H9 (cell line): ENCODE data around the gene LINGO3. TPM values are rescaled to one million over a fixed set of nuclear protein-coding genes. Genes with fewer than 3 reads are reported as not detected.

ENCODE experiments used
- DNase-seq: peaks from one replicate; pipeline ENCODE4 v3.0.0-alpha.2; 2017
- H2AFZ ChIP-seq: one replicate; pipeline ENCODE4 v1.6.1; 2013; ENCODE audit warnings: mild to moderate bottlenecking, low read length, control low read depth, moderate library complexity
- H2AK5ac ChIP-seq: 2 replicates; pipeline ENCODE4 v1.6.1; 2013; ENCODE audit warnings: low read length, control low read depth, mixed read lengths; ENCODE audit not compliant: insufficient read length
- H2BK120ac ChIP-seq: one replicate; pipeline ENCODE4 v1.6.1; 2013; ENCODE audit warnings: low read depth, mild to moderate bottlenecking, low read length, control low read depth, inconsistent platforms; ENCODE audit not compliant: poor library complexity, severe bottlenecking
- H2BK12ac ChIP-seq: 2 replicates; pipeline ENCODE4 v1.6.1; 2013; ENCODE audit warnings: low read length, control low read depth, mixed read lengths, low read depth; ENCODE audit not compliant: insufficient read length
- H2BK15ac ChIP-seq: 2 replicates; pipeline ENCODE4 v1.6.1; 2013; ENCODE audit warnings: low read depth, low read length, control low read depth
- H2BK20ac ChIP-seq: one replicate; pipeline ENCODE4 v1.6.1; 2013; ENCODE audit warnings: low read depth, mild to moderate bottlenecking, low read length, control low read depth, inconsistent platforms; ENCODE audit not compliant: poor library complexity, severe bottlenecking
- H2BK5ac ChIP-seq: 2 replicates; pipeline ENCODE4 v1.6.1; 2013; ENCODE audit warnings: low read length, control low read depth, mixed read lengths; ENCODE audit not compliant: insufficient read length
- H3K14ac ChIP-seq: 2 replicates; pipeline ENCODE4 v1.6.1; 2013; ENCODE audit warnings: low read length, control low read depth; ENCODE audit not compliant: insufficient read depth
- H3K18ac ChIP-seq: 2 replicates; pipeline ENCODE4 v1.6.1; 2013; ENCODE audit warnings: low read depth, mild to moderate bottlenecking, mixed read lengths, low read length, control low read depth; ENCODE audit not compliant: insufficient read length
- H3K23ac ChIP-seq: 2 replicates; pipeline ENCODE4 v1.6.1; 2013; ENCODE audit warnings: low read length, control low read depth, mixed read lengths, low read depth; ENCODE audit not compliant: insufficient read length
- H3K23me2 ChIP-seq: 2 replicates; pipeline ENCODE4 v1.6.1; 2013; ENCODE audit warnings: low read depth, mild to moderate bottlenecking, mixed read lengths, low read length, control low read depth; ENCODE audit not compliant: insufficient read length, poor library complexity, severe bottlenecking
- H3K27ac ChIP-seq: 2 replicates; pipeline ENCODE4 v1.5.1; 2013; ENCODE audit warnings: low read length, control low read depth, mixed read lengths, low read depth; ENCODE audit not compliant: insufficient read length
- H3K27me3 ChIP-seq: 2 replicates; pipeline ENCODE4 v1.6.1; 2013; ENCODE audit warnings: low read length, control low read depth, inconsistent platforms; ENCODE audit not compliant: insufficient read depth
- H3K4ac ChIP-seq: 2 replicates; pipeline ENCODE4 v1.6.1; 2013; ENCODE audit warnings: low read depth, mild to moderate bottlenecking, control low read depth, inconsistent platforms, low read length, moderate library complexity
- H3K4me1 ChIP-seq: 2 replicates; pipeline ENCODE4 v1.6.1; 2013; ENCODE audit warnings: low read length, control low read depth, inconsistent platforms; ENCODE audit not compliant: insufficient read depth
- H3K4me2 ChIP-seq: 2 replicates; pipeline ENCODE4 v1.6.1; 2013; ENCODE audit warnings: low read length, control low read depth, mixed read lengths; ENCODE audit not compliant: insufficient read length, insufficient read depth
- H3K56ac ChIP-seq: 2 replicates; pipeline ENCODE4 v1.6.1; 2013; ENCODE audit warnings: low read depth, mild to moderate bottlenecking, mixed read lengths, low read length, control low read depth; ENCODE audit not compliant: insufficient read length
- H3K79me1 ChIP-seq: 2 replicates; pipeline ENCODE4 v1.6.1; 2013; ENCODE audit warnings: low read depth, mild to moderate bottlenecking, moderate library complexity, low read length, control low read depth, inconsistent platforms; ENCODE audit not compliant: insufficient read depth, poor library complexity, severe bottlenecking
- H3K79me2 ChIP-seq: 2 replicates; pipeline ENCODE4 v1.6.1; 2013; ENCODE audit warnings: low read length, control low read depth, inconsistent platforms; ENCODE audit not compliant: insufficient read depth
- H3K9ac ChIP-seq: 2 replicates; pipeline ENCODE4 v1.6.1; 2013; ENCODE audit warnings: low read length, control low read depth, mixed read lengths; ENCODE audit not compliant: insufficient read length; ENCODE audit errors: extremely low read depth
- H3K9me3 ChIP-seq: one replicate; pipeline ENCODE4 v1.6.1; 2013; ENCODE audit warnings: low read depth, low read length, inconsistent platforms; ENCODE audit not compliant: control insufficient read depth
- H3T11ph ChIP-seq: one replicate; pipeline ENCODE4 v1.6.1; 2013; ENCODE audit warnings: mild to moderate bottlenecking, low read length, control low read depth, inconsistent platforms
- H4K20me1 ChIP-seq: one replicate; pipeline ENCODE4 v1.6.1; 2013; ENCODE audit not compliant: control insufficient read depth, insufficient read length, insufficient read depth
- H4K5ac ChIP-seq: 2 replicates; pipeline ENCODE4 v1.6.1; 2013; ENCODE audit warnings: low read depth, mild to moderate bottlenecking, mixed read lengths, low read length, control low read depth; ENCODE audit not compliant: insufficient read length
- H4K8ac ChIP-seq: replicated peaks from 2 replicates; pipeline ENCODE4 v1.6.1; 2013; ENCODE audit warnings: low read length, control low read depth, mixed read lengths, low read depth; ENCODE audit not compliant: insufficient read length
- H4K91ac ChIP-seq: 2 replicates; pipeline ENCODE4 v1.6.1; 2013; ENCODE audit warnings: low read depth, mild to moderate bottlenecking, moderate library complexity, mixed read lengths, low read length, control low read depth; ENCODE audit not compliant: insufficient read length
- H3K27ac Mint-ChIP-seq, 3 experiments: 2 replicates in 2 of 3; 3 replicates in 1 of 3; pipeline ENCODE4 v1.8.0; 2020 to 2021; ENCODE audit warnings: mixed read lengths in 3 of 3, mild to moderate bottlenecking in 1 of 3, moderate library complexity in 1 of 3
- H3K27me3 Mint-ChIP-seq: 2 replicates; pipeline ENCODE4 v1.8.0; 2021; ENCODE audit warnings: low read depth, mild to moderate bottlenecking, moderate library complexity, mixed read lengths
- H3K36me3 Mint-ChIP-seq, 3 experiments: 2 replicates in 2 of 3; 3 replicates in 1 of 3; pipeline ENCODE4 v1.8.0; 2020 to 2021; ENCODE audit warnings: low read depth in 3 of 3, mixed read lengths in 3 of 3; ENCODE audit not compliant: insufficient read depth in 1 of 3
- H3K4me1 Mint-ChIP-seq, 2 experiments: 2 replicates each; pipeline ENCODE4 v1.8.0; 2020; ENCODE audit warnings: mixed read lengths in 2 of 2
- H3K4me3 Mint-ChIP-seq, 2 experiments: 2 replicates in 1 of 2; 3 replicates in 1 of 2; pipeline ENCODE4 v1.8.0; 2020 to 2021; ENCODE audit warnings: mild to moderate bottlenecking in 2 of 2, mixed read lengths in 2 of 2, moderate library complexity in 1 of 2
- H3K9me3 Mint-ChIP-seq, 2 experiments: 2 replicates in 1 of 2; 3 replicates in 1 of 2; pipeline ENCODE4 v1.8.0; 2020; ENCODE audit warnings: mild to moderate bottlenecking in 2 of 2, mixed read lengths in 2 of 2, moderate library complexity in 1 of 2
- WGBS: extraction: QIAGEN DNeasy Blood & Tissue Kit; methylation state at CpG from one replicate; pipeline ENCODE4 v1.1.7; 2013; ENCODE audit warnings: missing lambda C conversion rate, low lambda C conversion rate, mixed read lengths; ENCODE audit not compliant: insufficient read length; ENCODE audit errors: extremely low coverage; 5-methylcytosine and 5-hydroxymethylcytosine counted together
- total RNA-seq: library from RNA; stranded (reverse); gene quantifications from 2 replicates; pipeline ENCODE4 v1.2.1, GENCODE V29; 2021
- TF ChIP-seq, protein P1 (sequence below): fragments of 200-600 bp; sonication (generic); conservative IDR thresholded peaks from 3 replicates; pipeline ENCODE4 v1.8.0; 2021; ENCODE audit warnings: antibody characterized with exemption, mild to moderate bottlenecking

The LINGO3 gene
- total RNA-seq, 1 experiment from 2014 or later = 0.28 TPM

DNA sequence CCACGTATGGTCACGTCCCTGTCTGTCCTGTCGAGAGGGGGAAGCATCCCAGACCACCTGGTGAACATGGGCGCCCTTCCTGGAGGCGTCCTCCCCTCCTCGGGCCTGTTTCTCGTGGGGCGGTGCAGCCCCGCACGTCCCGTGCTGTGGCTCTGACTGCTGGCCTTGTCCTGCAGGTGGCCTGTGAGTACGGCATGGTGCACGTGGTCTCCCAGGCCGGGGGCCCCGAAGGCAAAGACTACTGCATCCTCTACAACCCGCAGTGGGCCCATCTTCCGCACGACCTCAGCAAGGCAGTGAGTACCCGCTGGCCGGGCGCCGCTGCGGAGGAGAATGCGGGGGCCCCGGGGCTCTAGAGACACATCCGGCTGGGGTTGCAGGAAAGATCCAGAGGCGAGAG lies 26.5 kb upstream of the LINGO3 start:
- Histone ChIP-seq H3K79me2 (peaks cover 7% of the 10 kb centered on the region; the same call in 1 of the 2 replicates), H2BK20ac (no peak overlapping the region), H4K91ac (no peak overlapping the region), H3K23me2 (peaks cover 3% of the 10 kb centered on the region), H2AK5ac (no peak overlapping the region), H2BK15ac (no peak overlapping the region), H3K9ac (no peak overlapping the region), H3K79me1 (peaks cover 2% of the 10 kb centered on the region), H3K56ac (no peak overlapping the region), H3K14ac (no peak overlapping the region; the same call in 1 of the 2 replicates), H3T11ph (no peak overlapping the region), H3K9me3 (no peaks in the 10 kb centered on the region), H2BK5ac (no peak overlapping the region), H3K27me3 (no peaks in the 10 kb centered on the region), H2AFZ (no peak overlapping the region), H2BK120ac (no peak overlapping the region), H3K4me2 (no peak overlapping the region), H3K27ac (no peak overlapping the region), H2BK12ac (no peak overlapping the region), H3K4me1 (peaks cover 5% of the 10 kb centered on the region; the same call in 1 of the 2 replicates), H4K5ac (no peak overlapping the region), H4K8ac (no peak overlapping the region), H4K20me1 (peaks cover 2% of the 10 kb centered on the region), H3K18ac (no peak overlapping the region), H3K4ac (no peak overlapping the region), H3K23ac (no peak overlapping the region)
- peaks cover 1% of the 10 kb centered on the region; the same call in 1 of the 2 replicates for H3K27me3 Mint-ChIP-seq
- H3K4me1 Mint-ChIP-seq = peaks cover 23 to 42% of the 10 kb centered on the region in 2 experiments
- H3K27ac Mint-ChIP-seq = no peak overlapping the region
- peaks cover 3 to 6% of the 10 kb centered on the region in 2 experiments; a peak in 4 of 5 replicates for H3K9me3 Mint-ChIP-seq
- H3K36me3 Mint-ChIP-seq = peaks cover 5 to 19% (median 7%) of the 10 kb centered on the region in 3 experiments
- WGBS = no CpG with 5 or more reads among the region's 27 CpGs
- TF ChIP-seq, protein P1, sequence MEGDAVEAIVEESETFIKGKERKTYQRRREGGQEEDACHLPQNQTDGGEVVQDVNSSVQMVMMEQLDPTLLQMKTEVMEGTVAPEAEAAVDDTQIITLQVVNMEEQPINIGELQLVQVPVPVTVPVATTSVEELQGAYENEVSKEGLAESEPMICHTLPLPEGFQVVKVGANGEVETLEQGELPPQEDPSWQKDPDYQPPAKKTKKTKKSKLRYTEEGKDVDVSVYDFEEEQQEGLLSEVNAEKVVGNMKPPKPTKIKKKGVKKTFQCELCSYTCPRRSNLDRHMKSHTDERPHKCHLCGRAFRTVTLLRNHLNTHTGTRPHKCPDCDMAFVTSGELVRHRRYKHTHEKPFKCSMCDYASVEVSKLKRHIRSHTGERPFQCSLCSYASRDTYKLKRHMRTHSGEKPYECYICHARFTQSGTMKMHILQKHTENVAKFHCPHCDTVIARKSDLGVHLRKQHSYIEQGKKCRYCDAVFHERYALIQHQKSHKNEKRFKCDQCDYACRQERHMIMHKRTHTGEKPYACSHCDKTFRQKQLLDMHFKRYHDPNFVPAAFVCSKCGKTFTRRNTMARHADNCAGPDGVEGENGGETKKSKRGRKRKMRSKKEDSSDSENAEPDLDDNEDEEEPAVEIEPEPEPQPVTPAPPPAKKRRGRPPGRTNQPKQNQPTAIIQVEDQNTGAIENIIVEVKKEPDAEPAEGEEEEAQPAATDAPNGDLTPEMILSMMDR = no peak
- H3K4me3 Mint-ChIP-seq = no peak overlapping the region
- DNase-seq = no peak
